NAMALWA (cell line): Measurements from ENCODE around the gene ME2.
A peak's percentile ranks its signal among the peaks of the same experiment; 100 is the strongest.
"Not testable (repeated sequence)": the region's sequence is repeated elsewhere in the genome, so short reads cannot be mapped to it uniquely, and the experiment has no call there.

Experiments used
- DNase-seq: peaks from one replicate; pipeline ENCODE4 v3.0.0-alpha.2; 2015; ENCODE audit warnings: low spot score

The ME2 gene

GRCh38 chr18:50924372-50924771 is 45.5 kb downstream of the ME2 start:
- no peak for DNase-seq

- no peak for DNase-seq
Measured at GRCh38 chr18:50926521-50926920, 47.6 kb downstream of the ME2 start.

GRCh38 chr18:50928551-50928950 is 49.6 kb downstream of the ME2 start:
- DNase-seq: no peak

GRCh38 chr18:50933684-50934083 is 54.8 kb downstream of the ME2 start:
- DNase-seq: no peak

- DNase-seq: no peak
Measured at GRCh38 chr18:50934545-50935211, 55.8 kb downstream of the ME2 start.

GRCh38 chr18:50935493-50936191 is 56.7 kb downstream of the ME2 start:
- DNase-seq: no peak

GRCh38 chr18:50937183-50937582 is 58.3 kb downstream of the ME2 start:
- DNase-seq: no peak

GRCh38 chr18:50938912-50939311 is 60.0 kb downstream of the ME2 start:
- no peak for DNase-seq

GRCh38 chr18:50944245-50944932 is 65.5 kb downstream of the ME2 start:
- DNase-seq: no peak

- not testable (repeated sequence) for DNase-seq
Measured at GRCh38 chr18:50945918-50946317, 67.0 kb downstream of the ME2 start.

GRCh38 chr18:50947899-50948298 is 69.0 kb downstream of the ME2 start:
- no peak for DNase-seq

GRCh38 chr18:50949185-50949584 is 70.3 kb downstream of the ME2 start:
- DNase-seq: no peak

- DNase-seq: no peak
Measured at GRCh38 chr18:50950626-50951025, 71.7 kb downstream of the ME2 start.

GRCh38 chr18:50953822-50954221 is 74.9 kb downstream of the ME2 start:
- no peak for DNase-seq

- no peak for DNase-seq
Measured at GRCh38 chr18:50955253-50955652, 76.3 kb downstream of the ME2 start.

- no peak for DNase-seq
Measured at GRCh38 chr18:50956116-50956515, 77.2 kb downstream of the ME2 start.

- DNase-seq: peak; percentile 25
Measured at GRCh38 chr18:50961974-50962373, 83.1 kb downstream of the ME2 start.

- DNase-seq: peak; percentile 88
Measured at GRCh38 chr18:50967714-50968661, 89.1 kb downstream of the ME2 start, which contains the start of gene ELAC1. Gene ELAC1 (plus strand): TSS chr18:50968040. CDS start chr18:50974405, 6,365 bp downstream.

GRCh38 chr18:50969448-50969847 is 90.5 kb downstream of the ME2 start:
- DNase-seq: no peak

- no peak for DNase-seq
Measured at GRCh38 chr18:50970006-50970405, 91.1 kb downstream of the ME2 start.

- DNase-seq: not testable (repeated sequence)
Measured at GRCh38 chr18:50972404-50972803, 93.5 kb downstream of the ME2 start.
